GM18505 (cell line): Measurements from ENCODE around the gene HOXB8.

Source experiments
- ATAC-seq: cut with Tn5 transposase; IDR thresholded peaks from one replicate; pipeline ENCODE4 v1.9.1; 2021; ENCODE audit not compliant: unreplicated experiment
- POLR2A ChIP-seq: IDR thresholded peaks from 4 replicates; pipeline ENCODE4 v1.6.1; 2011; ENCODE audit warnings: borderline replicate concordance; ENCODE audit not compliant: insufficient read depth, insufficient read length; ENCODE audit errors: extremely low read depth

HOXB8 gene

DNA sequence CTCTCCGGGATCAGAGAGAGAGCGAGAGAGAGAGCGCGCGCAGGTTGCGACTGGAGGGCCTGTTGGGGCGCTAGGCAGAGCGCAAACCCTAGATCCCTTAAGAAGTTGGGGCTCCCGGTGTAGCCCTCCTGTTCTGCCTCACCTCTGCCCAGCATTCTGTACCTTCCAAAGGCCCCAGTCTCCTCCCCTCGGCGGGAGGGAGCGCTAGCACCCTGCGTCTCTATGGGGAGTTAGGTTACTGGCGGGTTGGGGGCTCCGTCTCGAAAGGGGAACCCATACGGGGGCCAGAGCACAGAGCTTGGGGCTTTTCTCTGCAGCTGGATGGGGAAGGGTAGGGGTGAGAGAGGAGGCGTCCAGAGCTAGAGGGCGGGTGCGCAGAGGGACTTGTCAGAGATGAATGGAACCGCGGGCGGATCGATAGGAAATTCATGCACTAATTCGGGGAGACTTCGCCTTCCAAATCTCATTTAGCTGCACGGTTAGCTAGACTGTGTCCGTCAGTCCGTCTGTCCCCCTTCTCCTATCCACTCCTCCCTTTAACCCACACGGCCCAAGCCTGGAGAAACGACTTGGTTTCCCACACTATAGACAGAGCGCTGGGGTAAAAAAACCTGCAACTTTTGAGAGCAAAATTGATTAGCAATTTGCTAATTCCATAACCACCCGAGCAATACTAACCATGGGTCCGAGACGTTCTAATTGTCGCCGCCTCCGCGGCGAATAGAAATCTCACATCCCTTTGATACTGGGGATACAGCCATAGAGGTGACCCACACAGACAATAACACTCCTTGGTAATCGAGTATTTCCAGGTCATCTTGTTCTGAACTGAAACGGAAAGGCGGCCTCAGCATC is 36.2 kb downstream of the HOXB8 start:
- peak; percentile 35 for TF ChIP-seq POLR2A
- peak; percentile 21 for ATAC-seq

DNA sequence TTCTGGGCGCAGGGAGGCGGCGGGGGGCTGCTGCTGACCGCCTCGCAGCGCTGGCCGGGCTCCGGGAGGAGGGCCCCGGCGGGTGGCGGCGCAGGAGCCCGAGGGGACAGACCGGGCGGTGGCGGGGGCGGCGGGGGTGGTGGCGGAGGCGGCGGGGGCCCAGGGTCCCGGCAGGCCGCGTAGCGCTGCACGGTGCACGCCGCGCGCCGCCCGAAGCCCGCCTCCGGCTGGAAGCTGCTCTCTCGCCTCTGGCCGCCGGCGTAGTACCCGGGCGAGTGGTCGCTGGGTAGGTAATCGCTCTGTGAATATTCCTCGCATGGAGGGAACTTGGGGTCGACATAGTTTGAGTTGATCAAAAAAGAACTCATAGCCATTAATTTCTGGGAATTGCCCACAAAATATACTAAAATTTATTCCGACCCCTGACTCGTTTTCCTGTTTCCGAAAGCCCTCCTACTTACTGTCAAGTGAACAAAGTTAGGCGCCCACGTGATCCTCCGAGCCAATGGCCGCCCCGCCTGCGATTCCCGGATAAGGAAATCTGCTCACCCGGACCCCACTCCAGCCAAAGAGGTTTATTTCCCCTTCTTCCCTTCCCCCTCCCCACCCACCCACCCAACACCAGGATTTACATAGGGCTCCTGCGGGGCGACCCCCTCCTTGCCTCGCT is 37.0 kb downstream of the HOXB8 start, which contains the start of gene HOXB4:
Gene HOXB4, minus strand, starts transcription at position 405 of the 670 bp plus-strand sequence. Its CDS starts 31 bp downstream, at position 374.
- peak; percentile 54 for ATAC-seq
- TF ChIP-seq POLR2A = peak; percentile 46

DNA sequence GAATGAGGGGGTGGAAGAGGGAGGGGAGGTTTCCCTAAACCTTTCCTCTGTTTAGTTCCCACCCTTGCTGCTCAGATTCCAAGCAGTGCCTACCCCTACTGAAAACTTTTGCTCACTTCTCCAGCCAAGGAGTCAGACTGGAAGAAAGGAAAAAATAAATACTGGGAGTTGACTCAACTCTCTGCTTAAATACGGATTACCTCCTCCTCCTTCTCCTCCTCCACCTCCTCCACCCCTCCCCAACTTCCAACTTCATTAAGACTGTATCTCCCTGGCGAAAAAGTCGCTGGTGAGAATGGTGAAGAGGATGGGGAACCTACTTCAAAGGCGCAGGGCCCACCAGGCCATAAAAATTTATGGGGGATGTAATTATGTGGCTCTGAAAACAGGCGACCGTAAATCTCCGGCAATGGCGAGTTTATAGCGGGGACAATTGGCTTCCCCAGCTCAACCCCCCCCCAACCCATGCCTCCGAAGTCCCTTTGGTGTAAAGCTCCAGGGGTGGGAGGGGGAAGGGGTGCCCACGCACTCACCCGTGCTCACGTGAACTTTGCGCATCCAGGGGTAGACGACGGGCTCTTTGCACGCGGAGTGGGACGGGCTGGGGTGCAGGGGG is 37.7 kb downstream of the HOXB8 start:
- peak; percentile 15 for ATAC-seq
- no peak for TF ChIP-seq POLR2A

DNA sequence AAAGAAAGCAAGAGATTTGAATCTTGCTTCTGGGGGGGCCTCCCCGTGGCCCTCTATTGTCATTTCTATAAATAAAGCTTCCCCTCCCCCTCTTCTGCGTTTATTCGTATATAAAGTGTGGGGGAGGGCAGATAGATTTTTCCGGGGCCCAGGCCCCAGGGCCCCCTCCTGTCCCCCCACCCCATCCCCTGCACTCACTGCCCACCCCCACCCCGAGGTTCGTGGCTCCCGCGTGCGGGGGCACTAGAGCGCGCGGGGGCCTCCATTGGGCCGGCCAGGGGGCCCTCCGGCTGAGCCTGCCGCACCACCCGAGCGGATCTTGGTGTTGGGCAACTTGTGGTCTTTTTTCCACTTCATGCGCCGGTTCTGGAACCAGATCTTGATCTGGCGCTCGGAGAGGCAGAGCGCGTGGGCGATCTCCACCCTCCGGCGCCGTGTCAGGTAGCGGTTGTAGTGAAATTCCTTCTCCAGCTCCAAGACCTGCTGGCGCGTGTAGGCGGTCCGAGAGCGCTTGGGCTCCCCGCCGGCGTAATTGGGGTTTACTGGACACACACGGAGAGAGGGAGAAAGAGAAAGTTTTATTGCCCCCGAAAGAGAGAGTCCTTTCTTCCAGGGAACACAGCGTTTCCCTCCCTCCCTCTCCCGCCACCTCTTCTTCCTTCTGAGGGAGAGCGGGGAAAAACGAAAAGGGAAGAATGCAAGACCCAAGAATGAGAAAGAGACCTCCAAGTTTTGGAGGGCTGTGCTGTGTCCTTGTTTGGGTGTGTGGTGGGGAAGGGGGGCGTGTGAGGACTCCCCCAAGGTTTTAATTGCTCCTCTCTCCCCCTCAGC is 38.4 kb downstream of the HOXB8 start:
- no peak for ATAC-seq
- no peak for TF ChIP-seq POLR2A

DNA sequence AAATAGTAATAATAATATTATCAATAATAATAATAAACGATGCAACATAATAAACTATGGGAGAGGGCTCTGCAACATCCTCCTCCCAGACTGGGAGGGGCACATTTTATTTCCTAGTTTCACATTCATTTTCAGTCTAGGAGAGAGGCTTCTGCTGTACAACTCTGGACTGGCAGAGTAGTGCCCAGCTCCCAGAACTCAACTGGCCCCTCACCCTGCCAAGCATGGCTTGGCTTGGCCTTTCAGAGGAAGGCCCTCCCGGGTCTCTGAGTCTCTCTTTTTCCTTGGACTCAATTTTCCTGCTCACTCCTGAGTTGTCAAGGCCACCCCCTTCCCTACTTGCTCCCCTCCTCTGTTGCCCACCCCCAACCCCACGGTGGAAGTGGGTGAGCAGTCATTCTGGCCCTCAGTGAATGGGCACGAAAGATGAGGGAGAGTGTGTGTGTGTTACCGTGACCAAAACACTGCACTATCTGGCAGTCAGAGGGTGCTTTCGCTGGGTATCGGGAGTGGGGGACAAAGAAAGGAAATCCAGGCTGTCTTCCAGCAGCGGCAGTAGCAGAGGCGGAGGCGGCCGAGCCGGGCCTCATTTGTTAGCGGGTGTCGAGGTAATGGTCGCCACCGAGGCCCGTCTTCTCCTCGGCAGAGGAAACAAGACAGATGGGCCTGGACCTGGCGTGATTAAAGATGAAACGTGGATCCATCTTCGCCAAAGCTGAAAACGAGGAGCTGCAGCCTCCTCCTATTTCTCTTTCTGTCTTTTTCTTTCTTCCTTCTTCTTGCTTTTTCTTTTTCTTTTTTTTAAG is 39.2 kb downstream of the HOXB8 start:
- no peak for TF ChIP-seq POLR2A
- no peak for ATAC-seq

DNA sequence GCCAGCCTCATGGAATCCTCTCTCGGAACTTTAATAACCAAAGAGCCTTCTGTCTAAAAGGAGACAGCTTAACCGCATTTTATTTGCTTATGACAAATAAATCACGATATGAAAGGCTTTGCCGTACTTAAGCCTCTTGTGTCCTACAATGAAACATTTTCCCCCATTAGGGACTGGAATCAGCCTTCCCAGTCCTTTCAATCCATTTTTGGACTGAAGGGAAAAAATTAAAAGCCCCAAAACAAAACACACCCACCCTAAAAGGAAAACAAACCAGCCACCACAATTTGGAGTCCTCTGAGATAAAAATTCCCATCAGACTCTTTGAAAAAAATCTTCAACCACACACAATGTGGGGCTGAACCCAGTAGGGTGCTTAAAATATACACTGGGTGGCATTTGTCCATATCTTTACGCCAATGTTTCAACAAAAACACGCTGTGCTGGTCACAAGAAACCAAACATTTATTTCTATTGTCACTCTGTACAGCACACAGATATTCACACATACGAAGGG is 40.0 kb downstream of the HOXB8 start:
- TF ChIP-seq POLR2A = no peak

DNA sequence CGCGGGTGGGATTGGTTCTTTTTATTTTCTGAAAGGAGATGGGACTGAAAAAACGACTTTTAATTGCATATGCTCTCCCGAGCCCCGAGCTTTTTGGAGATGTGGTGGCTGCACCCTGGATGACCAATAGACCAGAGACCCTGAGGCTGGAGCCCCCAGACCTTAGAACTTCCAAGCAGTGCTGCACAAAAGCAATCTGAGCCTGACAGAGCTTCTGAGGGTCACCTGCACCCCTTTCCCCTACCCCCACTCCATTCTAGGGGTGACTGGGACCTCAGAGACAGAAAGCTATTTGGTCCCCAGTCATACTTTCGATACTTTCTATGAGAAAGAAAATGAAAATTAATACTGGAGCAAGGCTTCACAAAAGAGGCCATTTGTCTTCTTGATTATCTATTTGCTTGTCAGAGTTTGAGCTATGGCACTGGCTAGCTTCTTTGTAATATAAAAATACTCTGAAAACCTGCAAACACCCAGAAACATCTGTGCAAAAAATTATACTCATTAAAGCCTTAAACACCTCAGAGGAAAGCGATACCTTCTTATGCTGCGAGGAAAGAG is 40.5 kb downstream of the HOXB8 start:
- no peak for TF ChIP-seq POLR2A
- no peak for ATAC-seq

More for the DNA sequence above, 40.0 kb downstream of the HOXB8 start:
- no peak for ATAC-seq

DNA sequence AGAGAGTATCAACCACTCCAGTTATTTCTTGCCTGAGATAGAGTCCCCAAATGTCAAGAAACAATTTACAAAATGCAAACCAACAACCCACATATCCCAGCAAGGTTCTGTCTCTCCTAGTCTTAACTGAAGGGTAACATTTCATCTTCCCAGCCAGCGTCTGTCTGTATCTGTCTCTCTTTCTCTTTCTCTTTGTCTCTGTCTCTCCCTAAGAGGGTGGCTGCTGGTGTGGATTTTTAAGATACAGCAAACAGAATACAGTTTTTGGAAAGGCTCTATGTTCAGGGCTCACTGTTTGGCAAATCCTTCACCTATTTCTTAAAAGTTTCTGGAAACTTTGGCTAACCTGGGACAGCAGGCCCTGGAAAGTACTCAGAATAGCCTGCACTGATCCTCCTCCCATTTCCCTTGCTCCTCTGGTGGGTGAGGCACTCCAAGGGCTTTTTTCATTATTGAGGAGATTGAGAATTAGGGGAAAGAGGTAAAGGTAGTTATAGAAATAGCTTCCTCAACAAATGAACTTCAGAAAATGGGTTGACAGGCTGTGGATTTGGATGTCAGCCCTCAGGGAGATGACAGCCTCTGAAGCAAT is 43.2 kb downstream of the HOXB8 start:
- no peak for TF ChIP-seq POLR2A

DNA sequence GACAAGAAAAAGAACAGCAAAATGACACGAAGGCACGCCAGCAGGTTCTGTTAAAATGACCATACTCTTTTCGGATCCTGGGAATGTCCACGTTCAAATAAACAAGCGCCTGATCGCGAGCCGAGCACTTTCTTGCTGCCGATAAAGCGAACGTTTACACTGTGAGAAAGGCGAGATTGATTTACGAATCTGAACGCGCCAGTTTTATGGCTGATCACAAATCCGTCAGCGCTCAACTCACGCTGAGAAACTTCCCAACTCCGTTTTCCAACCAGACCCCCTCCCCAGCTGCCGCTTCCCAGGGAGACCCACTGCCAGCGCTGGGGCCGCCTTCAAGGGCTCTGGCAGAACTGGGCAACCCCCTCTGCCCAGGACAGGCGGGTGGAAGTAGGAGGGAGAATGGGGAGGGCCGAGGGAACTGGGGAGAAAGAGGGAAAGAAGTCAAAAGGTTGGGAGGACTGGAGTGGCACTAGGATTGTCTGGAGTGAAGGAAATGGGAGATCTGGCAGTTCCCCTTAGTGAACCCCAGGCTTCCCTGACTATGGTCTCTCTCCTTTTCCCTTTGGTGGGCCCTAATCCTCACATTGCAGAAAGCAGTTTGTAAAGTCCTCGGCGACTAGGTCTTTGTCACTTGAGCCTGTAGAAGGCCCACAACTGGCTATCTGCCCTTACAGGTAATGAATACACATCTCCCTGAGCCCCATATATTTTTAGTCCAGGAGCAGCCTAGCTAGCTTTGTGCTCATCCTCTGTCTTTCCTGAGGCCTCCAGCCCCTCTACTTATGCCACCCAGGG is 43.9 kb downstream of the HOXB8 start:
- ATAC-seq = no peak
- TF ChIP-seq POLR2A = no peak

More for the DNA sequence above, 43.2 kb downstream of the HOXB8 start:
- ATAC-seq = no peak

DNA sequence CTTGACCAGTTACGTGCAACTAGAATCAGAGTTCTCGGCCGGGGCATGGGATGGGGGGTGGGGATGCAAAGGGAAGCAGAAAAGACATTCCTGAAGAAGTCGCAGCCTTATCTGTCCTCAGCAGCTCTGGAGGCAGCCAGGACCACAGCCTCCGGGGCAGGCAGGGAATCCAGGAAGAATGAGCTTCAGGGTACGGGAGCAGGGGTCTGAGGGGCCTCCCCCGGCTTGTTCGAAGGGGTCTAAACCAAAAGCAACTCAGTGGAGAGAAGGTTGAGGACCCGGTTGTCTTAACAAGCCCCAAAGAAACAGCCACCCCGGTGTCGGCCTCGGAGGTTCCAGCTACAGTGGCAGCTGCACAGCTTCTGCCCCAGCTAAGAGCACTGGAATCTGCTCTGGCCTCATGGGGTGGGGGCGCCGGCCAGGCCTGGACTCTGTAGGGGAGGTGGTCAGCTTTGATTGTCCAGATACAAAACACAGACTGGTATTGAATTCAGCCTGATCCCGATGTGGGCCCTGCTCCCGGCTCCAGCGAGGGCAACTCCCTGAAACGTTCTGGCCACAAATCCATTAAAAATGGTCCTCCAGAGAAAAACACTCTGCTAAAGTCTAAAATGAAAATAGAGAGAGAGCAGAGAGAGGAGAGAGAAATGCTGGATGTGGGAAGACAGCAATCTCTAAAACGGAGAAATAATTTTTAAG is 44.6 kb downstream of the HOXB8 start:
- no peak for ATAC-seq
- no peak for TF ChIP-seq POLR2A
